GM19452 (cell line): ENCODE measurements around the gene RNF123.

Experiments
- ATAC-seq: cut with Tn5 transposase; IDR thresholded peaks from one replicate; pipeline ENCODE4 v1.9.1; 2021; ENCODE audit not compliant: unreplicated experiment

Gene RNF123

GRCh38 chr3:49657208-49657915 is 32.0 kb upstream of the RNF123 start:
- ATAC-seq: no peak

- ATAC-seq: no peak
Measured at GRCh38 chr3:49658711-49659110, 30.6 kb upstream of the RNF123 start.

- ATAC-seq: no peak
Measured at GRCh38 chr3:49659756-49660155, 29.6 kb upstream of the RNF123 start.

GRCh38 chr3:49661281-49661680 is 28.1 kb upstream of the RNF123 start:
- no peak for ATAC-seq

GRCh38 chr3:49662021-49662420 is 27.3 kb upstream of the RNF123 start:
- ATAC-seq: no peak

- ATAC-seq: no peak
Measured at GRCh38 chr3:49662720-49663413, 26.5 kb upstream of the RNF123 start.

GRCh38 chr3:49663831-49664230 is 25.5 kb upstream of the RNF123 start:
- no peak for ATAC-seq

- no peak for ATAC-seq
Measured at GRCh38 chr3:49664300-49664699, 25.1 kb upstream of the RNF123 start.

- ATAC-seq: no peak
Measured at GRCh38 chr3:49665822-49666519, 23.4 kb upstream of the RNF123 start.

GRCh38 chr3:49666592-49666991 is 22.8 kb upstream of the RNF123 start:
- ATAC-seq: no peak

- ATAC-seq: no peak
Measured at GRCh38 chr3:49667701-49668413, 21.5 kb upstream of the RNF123 start.

- no peak for ATAC-seq
Measured at GRCh38 chr3:49668414-49668797, 21.0 kb upstream of the RNF123 start.

- no peak for ATAC-seq
Measured at GRCh38 chr3:49668861-49669260, 20.5 kb upstream of the RNF123 start.

- ATAC-seq: no peak
Measured at GRCh38 chr3:49669352-49669751, 20.0 kb upstream of the RNF123 start.

GRCh38 chr3:49670940-49671290 is 18.4 kb upstream of the RNF123 start:
- ATAC-seq: no peak

- no peak for ATAC-seq
Measured at GRCh38 chr3:49671291-49672288, 17.8 kb upstream of the RNF123 start.

GRCh38 chr3:49673121-49673714 is 16.1 kb upstream of the RNF123 start:
- no peak for ATAC-seq

- peak; percentile 78 for ATAC-seq
Measured at GRCh38 chr3:49673715-49674496, 15.5 kb upstream of the RNF123 start, which contains the start of gene APEH. Gene APEH, plus strand, starts transcription at chr3:49674351. Its CDS starts 51 bp downstream, at chr3:49674402.

- peak; percentile 28 for ATAC-seq
Measured at GRCh38 chr3:49674497-49674983, 14.8 kb upstream of the RNF123 start.
